GM12878 (cell line): Measurements from ENCODE around the gene NES.

Experiments
- EP300 ChIP-seq, 2 experiments: fragments of 150-350 bp in 1 of 2; IDR thresholded peaks; 2 replicates each; pipeline ENCODE4 v1.6.1; 2011 to 2012; ENCODE audit warnings: low read depth in 2 of 2, low read length in 2 of 2, borderline replicate concordance in 1 of 2, improper control_type of control experiment in 1 of 2, inconsistent platforms in 1 of 2; ENCODE audit not compliant: control insufficient read depth in 1 of 2
- EZH2 ChIP-seq: IDR thresholded peaks from 2 replicates; pipeline ENCODE4 v1.6.1; 2012; ENCODE audit warnings: low read depth, mild to moderate bottlenecking, control low read depth, inconsistent platforms, low read length, borderline replicate concordance; ENCODE audit not compliant: control insufficient read depth
- KDM1A ChIP-seq: fragments of 200-600 bp; sonication (generic); IDR thresholded peaks from 2 replicates; pipeline ENCODE4 v1.6.1; 2016; ENCODE audit warnings: borderline replicate concordance
- NFIC ChIP-seq: IDR thresholded peaks from 2 replicates; pipeline ENCODE4 v1.6.1; 2012; ENCODE audit warnings: low read depth, mild to moderate bottlenecking, inconsistent platforms, low read length, moderate library complexity
- RBBP5 ChIP-seq: fragments of 200-600 bp; sonication (generic); conservative IDR thresholded peaks from 2 replicates; pipeline ENCODE4 v1.6.1; 2016
- SIN3A ChIP-seq: IDR thresholded peaks from 2 replicates; pipeline ENCODE4 v1.6.1; 2012; ENCODE audit warnings: low read depth, low read length, improper control_type of control experiment
- TF ChIP-seq, protein P1 (sequence below), 3 experiments: IDR thresholded peaks in 2 of 3; conservative IDR thresholded peaks in 1 of 3; 2 replicates each; pipeline ENCODE4 v1.5.1; 2011; ENCODE audit warnings: low read depth in 3 of 3, low read length in 3 of 3, mild to moderate bottlenecking in 3 of 3, control low read depth in 2 of 3, moderate library complexity in 2 of 3, inconsistent platforms in 1 of 3, mixed read lengths in 1 of 3; ENCODE audit not compliant: control insufficient read depth in 2 of 3, insufficient read depth in 1 of 3; ENCODE audit errors: extremely low read depth in 1 of 3
- TF ChIP-seq, protein P2 (sequence below): fragments of 450-650 bp; IDR thresholded peaks from 2 replicates; pipeline ENCODE4 v1.6.1; 2017; ENCODE audit warnings: borderline replicate concordance
- TF ChIP-seq, protein P3 (sequence below): fragments of 450-650 bp; IDR thresholded peaks from 2 replicates; pipeline ENCODE4 v1.6.1; 2017; ENCODE audit warnings: mild to moderate bottlenecking, moderate library complexity

DNA sequence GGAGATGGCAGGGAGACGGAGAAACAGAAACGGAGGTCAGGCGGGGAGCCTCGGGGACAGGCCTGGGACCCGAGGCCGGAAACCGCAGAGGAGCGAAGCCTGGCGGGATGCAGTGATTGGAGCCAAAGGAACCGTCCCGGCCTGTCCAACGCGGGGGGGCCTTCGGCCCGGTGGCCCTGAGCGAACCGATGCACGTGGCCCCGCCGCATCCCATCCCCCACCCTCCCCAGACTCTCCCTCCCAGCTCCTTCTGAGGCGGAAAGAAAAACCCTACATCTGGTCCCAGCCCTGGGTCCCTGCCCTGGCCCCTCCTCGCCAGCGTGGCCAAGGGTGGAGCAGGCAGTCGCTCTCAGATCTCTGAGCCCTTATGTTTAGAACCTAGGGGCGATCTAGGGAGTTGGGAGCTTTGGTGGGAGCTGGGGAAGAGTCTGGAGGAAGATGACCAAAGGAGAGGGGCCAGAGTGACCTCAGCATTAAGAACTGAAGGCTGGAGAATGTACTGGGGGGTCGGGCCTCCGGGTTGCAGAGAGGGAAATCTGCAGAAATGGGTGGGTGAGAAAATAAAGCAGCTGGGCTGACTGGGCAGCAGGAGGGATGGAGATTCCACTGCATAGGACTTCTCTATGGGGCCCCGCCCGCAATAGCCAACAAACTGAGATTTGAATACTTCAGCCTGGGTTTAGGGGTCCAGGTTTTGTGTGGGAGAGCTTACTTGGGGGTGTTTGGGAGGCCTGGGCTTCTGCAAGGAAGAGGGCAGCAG is 29.6 kb upstream of the NES start:
- TF ChIP-seq SIN3A (no peak), KDM1A (no peak), EP300 (IDR thresholded peaks at IDR 0.05; ENCODE audit: borderline replicate concordance in 1 of 2, control insufficient read depth in 1 of 2, low read depth in 2 of 2, low read length in 2 of 2) (no peak), EZH2 (no peak), RBBP5 (no peak), NFIC (no peak)
- TF ChIP-seq, protein P1, sequence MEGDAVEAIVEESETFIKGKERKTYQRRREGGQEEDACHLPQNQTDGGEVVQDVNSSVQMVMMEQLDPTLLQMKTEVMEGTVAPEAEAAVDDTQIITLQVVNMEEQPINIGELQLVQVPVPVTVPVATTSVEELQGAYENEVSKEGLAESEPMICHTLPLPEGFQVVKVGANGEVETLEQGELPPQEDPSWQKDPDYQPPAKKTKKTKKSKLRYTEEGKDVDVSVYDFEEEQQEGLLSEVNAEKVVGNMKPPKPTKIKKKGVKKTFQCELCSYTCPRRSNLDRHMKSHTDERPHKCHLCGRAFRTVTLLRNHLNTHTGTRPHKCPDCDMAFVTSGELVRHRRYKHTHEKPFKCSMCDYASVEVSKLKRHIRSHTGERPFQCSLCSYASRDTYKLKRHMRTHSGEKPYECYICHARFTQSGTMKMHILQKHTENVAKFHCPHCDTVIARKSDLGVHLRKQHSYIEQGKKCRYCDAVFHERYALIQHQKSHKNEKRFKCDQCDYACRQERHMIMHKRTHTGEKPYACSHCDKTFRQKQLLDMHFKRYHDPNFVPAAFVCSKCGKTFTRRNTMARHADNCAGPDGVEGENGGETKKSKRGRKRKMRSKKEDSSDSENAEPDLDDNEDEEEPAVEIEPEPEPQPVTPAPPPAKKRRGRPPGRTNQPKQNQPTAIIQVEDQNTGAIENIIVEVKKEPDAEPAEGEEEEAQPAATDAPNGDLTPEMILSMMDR (IDR thresholded peaks at IDR 0.05 in 2 of 3, conservative IDR thresholded peaks at IDR 0.05 in 1 of 3; ENCODE audit: control insufficient read depth in 2 of 3, extremely low read depth in 1 of 3, insufficient read depth in 1 of 3, low read depth in 3 of 3, low read length in 3 of 3): no peak
- TF ChIP-seq, protein P2, sequence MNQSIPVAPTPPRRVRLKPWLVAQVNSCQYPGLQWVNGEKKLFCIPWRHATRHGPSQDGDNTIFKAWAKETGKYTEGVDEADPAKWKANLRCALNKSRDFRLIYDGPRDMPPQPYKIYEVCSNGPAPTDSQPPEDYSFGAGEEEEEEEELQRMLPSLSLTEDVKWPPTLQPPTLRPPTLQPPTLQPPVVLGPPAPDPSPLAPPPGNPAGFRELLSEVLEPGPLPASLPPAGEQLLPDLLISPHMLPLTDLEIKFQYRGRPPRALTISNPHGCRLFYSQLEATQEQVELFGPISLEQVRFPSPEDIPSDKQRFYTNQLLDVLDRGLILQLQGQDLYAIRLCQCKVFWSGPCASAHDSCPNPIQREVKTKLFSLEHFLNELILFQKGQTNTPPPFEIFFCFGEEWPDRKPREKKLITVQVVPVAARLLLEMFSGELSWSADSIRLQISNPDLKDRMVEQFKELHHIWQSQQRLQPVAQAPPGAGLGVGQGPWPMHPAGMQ: no peak
- TF ChIP-seq, protein P3, sequence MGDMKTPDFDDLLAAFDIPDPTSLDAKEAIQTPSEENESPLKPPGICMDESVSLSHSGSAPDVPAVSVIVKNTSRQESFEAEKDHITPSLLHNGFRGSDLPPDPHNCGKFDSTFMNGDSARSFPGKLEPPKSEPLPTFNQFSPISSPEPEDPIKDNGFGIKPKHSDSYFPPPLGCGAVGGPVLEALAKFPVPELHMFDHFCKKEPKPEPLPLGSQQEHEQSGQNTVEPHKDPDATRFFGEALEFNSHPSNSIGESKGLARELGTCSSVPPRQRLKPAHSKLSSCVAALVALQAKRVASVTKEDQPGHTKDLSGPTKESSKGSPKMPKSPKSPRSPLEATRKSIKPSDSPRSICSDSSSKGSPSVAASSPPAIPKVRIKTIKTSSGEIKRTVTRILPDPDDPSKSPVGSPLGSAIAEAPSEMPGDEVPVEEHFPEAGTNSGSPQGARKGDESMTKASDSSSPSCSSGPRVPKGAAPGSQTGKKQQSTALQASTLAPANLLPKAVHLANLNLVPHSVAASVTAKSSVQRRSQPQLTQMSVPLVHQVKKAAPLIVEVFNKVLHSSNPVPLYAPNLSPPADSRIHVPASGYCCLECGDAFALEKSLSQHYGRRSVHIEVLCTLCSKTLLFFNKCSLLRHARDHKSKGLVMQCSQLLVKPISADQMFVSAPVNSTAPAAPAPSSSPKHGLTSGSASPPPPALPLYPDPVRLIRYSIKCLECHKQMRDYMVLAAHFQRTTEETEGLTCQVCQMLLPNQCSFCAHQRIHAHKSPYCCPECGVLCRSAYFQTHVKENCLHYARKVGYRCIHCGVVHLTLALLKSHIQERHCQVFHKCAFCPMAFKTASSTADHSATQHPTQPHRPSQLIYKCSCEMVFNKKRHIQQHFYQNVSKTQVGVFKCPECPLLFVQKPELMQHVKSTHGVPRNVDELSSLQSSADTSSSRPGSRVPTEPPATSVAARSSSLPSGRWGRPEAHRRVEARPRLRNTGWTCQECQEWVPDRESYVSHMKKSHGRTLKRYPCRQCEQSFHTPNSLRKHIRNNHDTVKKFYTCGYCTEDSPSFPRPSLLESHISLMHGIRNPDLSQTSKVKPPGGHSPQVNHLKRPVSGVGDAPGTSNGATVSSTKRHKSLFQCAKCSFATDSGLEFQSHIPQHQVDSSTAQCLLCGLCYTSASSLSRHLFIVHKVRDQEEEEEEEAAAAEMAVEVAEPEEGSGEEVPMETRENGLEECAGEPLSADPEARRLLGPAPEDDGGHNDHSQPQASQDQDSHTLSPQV: no peak
